GM19193 (cell line): ENCODE data around the gene HS1BP3.

Experiments used
- POLR2A ChIP-seq: IDR thresholded peaks from 4 replicates; pipeline ENCODE4 v1.6.1; 2011; ENCODE audit not compliant: insufficient read depth, insufficient read length; ENCODE audit errors: extremely low read depth

The HS1BP3 gene

DNA sequence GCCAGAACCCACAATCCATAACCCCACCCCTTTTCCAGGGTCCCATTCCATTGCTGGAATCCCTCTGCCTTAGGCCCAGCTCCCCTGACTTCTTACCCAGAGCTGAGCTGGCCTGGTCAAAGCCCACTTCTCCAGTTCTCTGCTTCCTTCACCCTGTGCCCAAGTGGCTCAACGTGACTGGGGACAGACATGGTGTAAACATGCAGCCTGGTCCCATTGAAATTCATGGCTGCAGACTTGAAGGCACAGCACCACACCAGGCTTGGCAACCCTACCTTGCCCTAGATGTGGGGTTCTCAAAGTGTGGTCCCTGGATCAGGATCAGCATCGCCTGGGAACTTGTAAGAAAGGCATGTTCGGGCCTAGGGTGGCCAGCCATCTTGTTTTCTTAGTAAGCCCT, 3.7 kb downstream of the HS1BP3 start:
- TF ChIP-seq POLR2A: no peak

DNA sequence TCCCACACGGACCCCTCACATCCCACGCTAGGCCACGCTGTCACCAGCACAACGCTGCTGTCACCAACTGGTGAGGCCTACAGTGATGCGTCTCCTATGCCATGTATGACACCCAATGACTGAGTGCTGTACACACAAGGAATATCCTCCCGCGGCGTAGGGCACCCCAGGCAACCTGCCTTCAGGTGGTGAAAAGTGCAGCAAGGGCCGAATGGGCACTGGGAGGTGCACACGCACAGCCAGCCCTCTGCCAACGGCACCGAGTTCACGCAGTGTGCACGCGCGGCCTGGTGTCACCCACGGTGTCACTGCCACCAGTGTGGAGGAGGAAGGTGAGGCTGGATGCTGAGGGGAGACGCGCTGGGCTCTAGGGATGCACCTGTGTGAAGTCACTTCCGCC, 4.5 kb downstream of the HS1BP3 start:
- no peak for TF ChIP-seq POLR2A

- TF ChIP-seq POLR2A: no peak
These were observed 5.1 kb downstream of the HS1BP3 start for GRCh38 chr2:20645761-20646160.

GRCh38 chr2:20645301-20645701, 5.6 kb downstream of the HS1BP3 start:
- TF ChIP-seq POLR2A: no peak

DNA sequence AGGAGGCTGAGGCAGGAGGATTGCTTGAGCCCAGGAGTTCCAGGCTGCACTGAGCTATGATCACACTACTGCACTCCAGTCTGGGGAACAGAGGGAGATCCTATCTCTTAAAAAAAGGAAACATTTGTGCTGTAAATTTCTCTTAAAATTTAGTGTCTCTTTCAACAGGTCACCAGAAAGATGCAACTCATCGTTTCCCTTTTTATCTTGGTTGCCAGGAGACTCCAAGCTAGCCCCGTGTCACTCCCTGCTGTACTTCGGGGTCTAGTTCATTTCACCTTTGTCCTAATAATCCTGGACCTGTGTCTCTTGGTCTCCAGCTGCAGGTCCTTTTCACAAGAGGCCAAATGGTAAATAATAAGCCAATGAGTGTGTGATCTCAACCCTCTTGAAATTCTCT, 7.1 kb downstream of the HS1BP3 start:
- no peak for TF ChIP-seq POLR2A

GRCh38 chr2:20643060-20643459, 7.8 kb downstream of the HS1BP3 start:
- no peak for TF ChIP-seq POLR2A

GRCh38 chr2:20642055-20642971, 8.6 kb downstream of the HS1BP3 start:
- no peak for TF ChIP-seq POLR2A

- TF ChIP-seq POLR2A: no peak
These were observed 9.5 kb downstream of the HS1BP3 start for GRCh38 chr2:20641123-20641985.

DNA sequence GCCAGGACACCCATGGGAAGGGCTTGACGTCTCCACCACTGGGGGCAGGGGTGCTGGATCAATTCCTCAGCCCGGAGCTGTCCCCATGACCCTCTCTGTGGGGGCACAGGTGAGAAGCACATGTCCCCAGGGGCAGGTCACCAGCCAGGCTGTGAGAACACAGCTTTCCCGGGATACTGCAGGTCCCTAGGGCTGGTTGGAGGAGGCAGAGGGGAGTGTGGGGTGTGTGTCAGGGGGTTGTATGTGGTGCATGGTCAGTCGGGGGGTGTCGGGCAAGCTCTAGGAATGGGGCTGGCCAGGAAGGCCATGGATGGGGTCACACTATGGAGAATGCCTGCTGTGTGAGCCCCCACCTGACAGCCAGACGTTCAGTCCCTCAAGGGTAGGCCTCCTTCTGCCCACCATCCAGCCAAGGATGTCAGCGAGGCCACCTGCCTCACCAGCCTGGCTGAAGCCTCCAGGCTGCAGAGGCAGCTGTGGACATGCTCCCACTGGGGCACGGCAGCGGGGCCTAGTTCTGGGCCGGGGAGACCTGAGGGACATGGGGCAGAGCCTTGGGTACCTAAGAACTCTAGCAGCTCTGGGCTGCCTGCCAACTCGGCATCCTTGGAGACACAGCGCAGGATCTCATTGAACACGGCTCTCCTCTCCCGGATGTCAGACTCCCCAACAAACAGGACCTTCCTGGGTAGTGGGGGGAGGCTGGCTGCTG, 10.3 kb downstream of the HS1BP3 start:
- TF ChIP-seq POLR2A: no peak

DNA sequence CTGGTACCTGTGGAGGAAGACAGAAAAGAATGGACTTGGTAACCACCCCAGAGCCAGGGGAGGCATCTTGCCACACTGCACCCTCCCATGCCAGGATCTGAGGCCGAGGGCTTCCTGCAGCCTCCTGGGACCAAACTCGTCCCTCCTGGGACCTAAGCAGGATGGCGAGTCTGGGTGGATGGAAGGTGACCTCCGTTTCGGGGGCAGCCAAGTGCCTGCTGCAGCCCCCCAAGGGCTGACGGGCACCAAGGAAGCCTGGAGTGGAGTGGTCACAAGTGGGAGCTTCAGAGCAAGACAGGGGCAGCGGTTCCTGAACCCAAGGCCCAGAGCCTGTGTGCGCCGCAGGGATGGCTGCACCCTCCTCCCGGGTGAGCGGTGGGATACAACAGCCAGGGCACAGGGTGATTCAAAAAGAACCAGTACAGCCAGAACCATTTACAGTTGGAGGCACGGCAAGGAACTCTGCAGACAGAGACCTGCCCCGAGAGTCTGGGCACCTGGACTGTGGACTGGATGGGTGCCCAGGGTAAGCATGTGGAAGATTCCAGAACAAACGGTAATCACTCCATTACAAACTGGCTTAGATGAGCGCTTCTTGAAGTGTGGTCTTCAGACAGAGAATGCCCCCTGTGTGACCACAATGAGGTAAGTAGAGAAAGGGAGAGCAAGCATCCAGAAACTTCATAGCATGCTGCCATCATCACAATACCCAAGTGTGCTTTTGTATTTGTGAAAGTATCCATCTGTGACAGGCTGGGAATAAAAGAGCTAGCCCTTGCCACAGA, 12.1 kb downstream of the HS1BP3 start:
- no peak for TF ChIP-seq POLR2A

- no peak for TF ChIP-seq POLR2A
These were observed 12.9 kb downstream of the HS1BP3 start for GRCh38 chr2:20638014-20638413.

DNA sequence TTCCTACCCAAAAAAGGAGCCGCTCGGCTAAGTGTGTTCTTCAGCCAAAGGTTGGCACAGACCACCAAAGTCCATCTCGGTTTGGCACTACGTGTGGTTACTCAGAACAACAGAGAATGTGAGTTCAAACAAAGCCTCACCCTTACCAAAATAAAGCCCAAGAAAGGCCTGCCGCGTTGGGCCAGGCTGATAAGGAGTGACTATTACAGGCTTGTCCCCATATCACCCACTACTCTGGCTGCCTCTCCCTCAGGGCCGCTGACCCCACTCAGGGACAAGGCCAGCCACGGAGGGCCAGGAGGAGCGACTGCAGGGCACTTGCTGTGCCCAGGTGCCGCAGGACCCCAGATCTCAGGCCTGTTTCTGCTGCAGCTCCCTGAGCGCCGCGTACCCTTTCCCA, 13.8 kb downstream of the HS1BP3 start:
- TF ChIP-seq POLR2A: no peak

DNA sequence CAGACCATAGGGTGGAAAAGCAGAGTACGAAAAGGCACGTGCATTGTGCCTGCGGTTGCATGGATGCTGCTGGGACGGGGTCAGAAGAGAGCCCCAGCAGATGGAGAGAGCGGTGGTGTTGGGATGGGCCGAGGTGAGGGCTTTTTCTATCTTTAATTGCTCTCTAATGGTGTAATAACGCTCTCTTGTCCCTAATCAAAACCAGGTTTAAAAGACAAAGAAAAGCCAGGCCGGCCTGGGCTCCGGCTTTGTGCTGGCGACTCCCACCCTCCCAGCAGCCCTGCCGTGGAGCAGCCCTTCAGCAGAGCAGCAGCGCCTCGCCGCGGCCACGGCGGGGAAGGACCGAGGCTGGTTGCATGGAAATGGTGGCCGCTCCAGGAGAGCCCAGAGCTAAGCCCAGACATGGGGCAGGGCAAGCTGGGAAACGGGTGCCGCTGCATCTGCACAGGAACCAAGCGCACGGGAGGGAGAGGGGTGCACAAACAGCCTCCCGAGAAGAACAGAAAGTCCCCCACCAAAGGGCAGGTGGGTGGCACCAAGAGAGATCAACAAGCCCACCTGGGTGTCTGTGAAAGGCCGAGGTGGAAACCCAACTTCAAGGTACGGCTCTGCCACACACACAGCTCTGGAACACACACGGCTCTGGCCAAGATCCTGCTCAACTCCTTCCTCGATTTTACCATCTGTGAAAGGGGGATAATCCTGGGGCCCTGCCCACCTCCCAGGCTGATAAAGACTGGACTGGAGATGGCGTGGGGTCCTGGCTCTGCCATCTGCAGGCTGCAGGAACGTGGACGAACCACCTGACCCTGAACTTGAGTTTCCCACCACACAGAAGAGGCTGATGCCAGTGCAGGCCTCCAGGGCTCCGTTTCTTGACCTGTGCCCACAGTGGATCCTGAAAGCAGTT, 15.0 kb downstream of the HS1BP3 start:
- TF ChIP-seq POLR2A: no peak
